Measurements from ENCODE around the gene CCDC50.

GRCh38 chr3:191298846-191299245, 30.3 kb upstream of the CCDC50 start:
- no peak for TF ChIP-seq POLR2A (IDR thresholded peaks at IDR 0.05)
- TF ChIP-seq POLR2AphosphoS5 (IDR thresholded peaks at IDR 0.05), result no peak
- no peak for TF ChIP-seq CTCF (IDR thresholded peaks at IDR 0.05)
